ENCODE measurements around the gene SPAAR. TPM values are rescaled to one million over a fixed set of nuclear protein-coding genes. Genes with fewer than 3 reads are reported as not detected.

The SPAAR gene
- total RNA-seq, 1 donor from 2014 or later, result 11.9 TPM

DNA sequence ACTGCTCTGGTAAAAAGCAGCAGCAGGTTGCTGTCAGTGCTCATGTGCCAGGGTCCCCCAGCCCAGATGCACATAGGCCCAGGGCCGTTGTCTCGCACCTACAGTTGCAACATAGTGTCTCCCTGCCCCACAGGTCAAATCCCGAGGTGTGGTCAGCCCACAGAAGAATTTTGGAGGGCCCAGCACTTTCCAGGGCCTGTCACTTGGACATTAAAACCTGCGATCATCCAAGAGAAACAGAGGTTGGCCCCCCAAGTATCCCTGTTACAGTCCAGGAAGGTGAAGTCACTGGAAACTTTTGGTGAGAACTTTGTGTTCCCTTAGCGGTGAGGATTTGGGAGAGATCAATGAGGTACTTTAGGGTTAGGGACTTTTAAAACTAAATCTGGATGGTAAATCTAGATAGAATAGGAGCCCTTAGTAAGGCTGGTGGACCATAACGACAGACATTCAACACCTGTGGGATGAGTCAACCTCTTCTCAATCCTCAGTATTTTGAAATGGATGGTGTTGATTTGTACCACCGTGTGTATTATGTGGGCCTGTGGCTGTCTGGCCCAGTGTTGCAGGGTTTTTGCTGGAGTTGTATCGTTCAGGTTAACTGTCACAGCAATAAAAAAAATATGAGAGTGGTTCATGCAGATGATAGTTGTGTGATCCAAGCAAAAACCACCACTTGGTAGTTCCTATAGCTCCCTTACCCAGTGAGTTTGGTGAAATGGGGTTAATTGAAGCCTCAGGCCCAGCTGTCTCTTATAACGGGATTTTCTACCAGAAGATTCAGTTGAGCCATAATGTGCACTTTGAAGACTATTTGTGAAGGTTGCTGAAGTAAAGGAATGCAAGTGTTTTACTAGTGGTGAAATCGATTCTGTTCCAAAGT lies 29.4 kb downstream of the SPAAR start:
- no peak overlapping the region for H3K4me3 ChIP-seq
- H3K27ac ChIP-seq, result no peak overlapping the region
- no peak for ATAC-seq
- TF ChIP-seq, protein P1, sequence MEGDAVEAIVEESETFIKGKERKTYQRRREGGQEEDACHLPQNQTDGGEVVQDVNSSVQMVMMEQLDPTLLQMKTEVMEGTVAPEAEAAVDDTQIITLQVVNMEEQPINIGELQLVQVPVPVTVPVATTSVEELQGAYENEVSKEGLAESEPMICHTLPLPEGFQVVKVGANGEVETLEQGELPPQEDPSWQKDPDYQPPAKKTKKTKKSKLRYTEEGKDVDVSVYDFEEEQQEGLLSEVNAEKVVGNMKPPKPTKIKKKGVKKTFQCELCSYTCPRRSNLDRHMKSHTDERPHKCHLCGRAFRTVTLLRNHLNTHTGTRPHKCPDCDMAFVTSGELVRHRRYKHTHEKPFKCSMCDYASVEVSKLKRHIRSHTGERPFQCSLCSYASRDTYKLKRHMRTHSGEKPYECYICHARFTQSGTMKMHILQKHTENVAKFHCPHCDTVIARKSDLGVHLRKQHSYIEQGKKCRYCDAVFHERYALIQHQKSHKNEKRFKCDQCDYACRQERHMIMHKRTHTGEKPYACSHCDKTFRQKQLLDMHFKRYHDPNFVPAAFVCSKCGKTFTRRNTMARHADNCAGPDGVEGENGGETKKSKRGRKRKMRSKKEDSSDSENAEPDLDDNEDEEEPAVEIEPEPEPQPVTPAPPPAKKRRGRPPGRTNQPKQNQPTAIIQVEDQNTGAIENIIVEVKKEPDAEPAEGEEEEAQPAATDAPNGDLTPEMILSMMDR (IDR thresholded peaks at IDR 0.05), result no peak
- H3K36me3 ChIP-seq, result no peaks in the 10 kb centered on the region
- no peaks in the 10 kb centered on the region for H3K27me3 ChIP-seq (ENCODE audit: low read depth)
- H3K9me3 ChIP-seq, result no peaks in the 10 kb centered on the region
- H3K4me1 ChIP-seq, result peaks cover 22% of the 10 kb centered on the region
- intact Hi-C loops (cut with DNase I), result no loop called here
- no peak for DNase-seq

DNA sequence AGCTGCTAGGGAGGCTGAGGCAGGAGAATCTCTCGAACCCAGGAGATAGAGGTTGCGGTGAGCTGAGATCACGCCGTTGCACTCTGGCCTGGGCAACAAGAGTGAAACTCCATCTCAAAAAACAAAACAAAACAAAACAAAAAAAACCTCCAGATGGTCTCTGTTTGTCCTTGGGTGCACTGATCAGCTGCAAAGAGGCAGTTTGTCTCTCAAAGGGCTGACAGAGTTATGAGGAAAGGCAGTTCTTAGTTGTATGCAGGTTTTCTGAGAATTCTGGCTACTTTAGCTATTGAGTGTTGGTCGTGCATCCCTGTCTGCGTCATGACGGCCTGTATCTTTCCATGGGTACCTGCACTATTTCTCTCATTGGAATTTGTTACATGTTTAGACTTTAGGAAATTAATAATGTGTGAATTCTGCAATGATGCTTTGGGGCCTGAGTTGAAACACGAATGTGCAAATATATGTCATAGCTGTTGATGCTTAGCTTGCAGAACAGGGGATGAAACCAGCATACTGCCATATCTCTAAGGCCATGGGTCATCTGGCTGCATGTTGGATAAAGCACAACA lies 30.5 kb downstream of the SPAAR start:
- H3K27ac ChIP-seq, result no peak overlapping the region

DNA sequence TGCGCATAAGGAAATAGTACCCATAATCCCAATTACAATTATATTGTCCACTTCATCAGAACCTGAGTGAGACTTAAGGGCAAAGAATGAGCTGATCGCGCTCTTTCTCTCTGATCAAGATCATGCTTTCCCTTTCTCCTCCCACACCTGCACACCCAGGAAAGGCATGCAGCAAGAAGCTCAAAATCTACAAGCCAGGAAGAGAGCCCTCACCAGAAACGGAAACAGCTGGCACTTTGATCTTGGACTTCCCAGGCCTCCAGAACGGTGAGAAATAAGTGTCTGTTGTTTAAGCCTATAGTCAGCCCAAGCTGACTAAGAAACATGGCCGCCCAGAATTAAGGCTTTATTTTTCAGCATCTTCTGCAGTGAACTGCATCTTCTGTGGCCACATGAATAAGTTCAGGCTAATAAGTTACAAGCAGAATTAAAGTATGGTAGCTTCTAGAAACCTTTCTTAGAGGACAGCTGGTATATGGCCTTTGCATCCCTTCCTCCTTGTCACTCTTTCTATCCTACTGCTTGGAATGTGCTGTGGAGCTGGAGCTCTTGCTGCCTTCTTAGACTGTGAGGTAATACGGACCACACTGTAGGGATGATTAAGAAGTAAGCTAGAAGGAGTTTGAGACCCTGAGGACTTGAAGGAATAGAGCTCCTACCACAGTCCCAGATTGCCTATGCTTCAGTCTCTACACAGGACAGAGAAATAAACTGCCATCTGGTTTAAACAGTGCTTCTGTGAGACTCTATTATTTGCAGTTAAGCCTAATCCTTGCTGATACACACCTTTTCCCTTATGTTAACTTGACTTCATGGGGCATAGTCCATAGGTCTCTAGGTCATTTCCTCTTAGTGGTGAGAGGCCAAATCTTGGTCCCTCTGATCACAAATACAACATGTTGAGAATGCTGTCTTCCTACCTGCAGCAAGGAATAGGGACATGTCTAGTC lies 31.4 kb downstream of the SPAAR start:
- peaks cover 26% of the 10 kb centered on the region for H3K4me1 ChIP-seq
- H3K36me3 ChIP-seq, result no peaks in the 10 kb centered on the region
- DNase-seq, result no peak
- intact Hi-C loops (cut with DNase I), result no loop called here
- ATAC-seq, result peak; percentile 34 to 38
- no peaks in the 10 kb centered on the region for H3K27me3 ChIP-seq (ENCODE audit: low read depth)
- H3K27ac ChIP-seq, result peak overlapping the region; percentile 8
- TF ChIP-seq, protein P1 (IDR thresholded peaks at IDR 0.05), result no peak
- H3K4me3 ChIP-seq, result no peak overlapping the region
- no peaks in the 10 kb centered on the region for H3K9me3 ChIP-seq

More for the DNA sequence above, 30.5 kb downstream of the SPAAR start:
- Histone ChIP-seq H3K4me1 (peaks cover 22% of the 10 kb centered on the region), H3K9me3 (no peaks in the 10 kb centered on the region), H3K4me3 (no peak overlapping the region), H3K27me3 (ENCODE audit: low read depth) (no peaks in the 10 kb centered on the region), H3K36me3 (no peaks in the 10 kb centered on the region)
- ATAC-seq, result no peak
- intact Hi-C loops (cut with DNase I), result no loop called here
- TF ChIP-seq, protein P1 (IDR thresholded peaks at IDR 0.05), result no peak
- no peak for DNase-seq

DNA sequence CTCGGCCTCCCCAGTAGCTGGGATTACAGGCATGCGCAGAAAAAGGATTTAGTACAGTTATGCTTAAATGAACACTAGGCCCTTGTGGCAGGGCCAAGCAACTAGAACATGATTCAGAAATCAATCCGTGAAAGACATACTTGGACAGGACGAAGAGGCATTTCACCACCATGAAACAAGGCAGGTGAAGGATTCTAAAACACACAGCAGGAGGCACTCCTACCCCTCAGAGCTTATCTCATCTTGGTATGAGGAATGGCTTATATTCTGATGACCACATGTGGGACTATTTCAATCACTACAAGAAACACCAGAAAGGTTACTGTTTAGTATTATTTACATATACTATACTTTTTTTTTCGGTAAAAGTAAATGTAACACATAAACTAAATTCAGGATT lies 33.0 kb downstream of the SPAAR start:
- Histone ChIP-seq H3K4me3 (no peak overlapping the region), H3K9me3 (no peaks in the 10 kb centered on the region), H3K27ac (no peak overlapping the region), H3K36me3 (no peaks in the 10 kb centered on the region), H3K27me3 (ENCODE audit: low read depth) (no peaks in the 10 kb centered on the region), H3K4me1 (peaks cover 23% of the 10 kb centered on the region)
- ATAC-seq (no peak), DNase-seq (no peak)
- intact Hi-C loops (cut with DNase I), result no loop called here
- TF ChIP-seq, protein P1 (IDR thresholded peaks at IDR 0.05), result no peak

DNA sequence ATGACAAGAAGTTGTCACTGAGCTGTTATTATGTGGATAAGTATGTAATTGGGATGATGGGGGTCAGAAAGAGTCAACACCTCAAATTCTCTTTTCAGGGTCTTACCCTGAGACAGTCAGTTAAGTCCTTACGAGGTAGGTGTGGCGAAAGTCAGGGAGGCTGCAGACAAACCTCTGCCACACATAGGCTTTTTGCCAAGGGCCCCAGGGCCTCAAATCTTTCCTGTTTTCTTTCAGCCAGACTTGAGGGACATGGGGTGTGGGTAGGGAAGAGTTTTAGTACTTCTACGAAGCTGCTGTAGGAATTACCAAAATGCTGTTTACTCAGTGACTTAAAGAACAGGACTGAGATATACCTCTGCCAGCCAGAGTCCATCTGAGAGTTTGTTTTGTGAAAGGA lies 34.9 kb downstream of the SPAAR start:
- TF ChIP-seq, protein P1 (IDR thresholded peaks at IDR 0.05), result no peak
- Histone ChIP-seq H3K4me3 (no peak overlapping the region), H3K27me3 (ENCODE audit: low read depth) (no peaks in the 10 kb centered on the region), H3K36me3 (no peaks in the 10 kb centered on the region), H3K9me3 (no peaks in the 10 kb centered on the region), H3K27ac (no peak overlapping the region), H3K4me1 (peaks cover 32% of the 10 kb centered on the region)
- ATAC-seq (no peak), DNase-seq (no peak)
- intact Hi-C loops (cut with DNase I), result no loop called here

All from lower lobe of right lung (tissue), 2 donors.